Central memory CD8-positive, alpha-beta T cell (primary cell): ENCODE data around the gene MIS18BP1.
"Not testable (repeated sequence)": the region's sequence is repeated elsewhere in the genome, so short reads cannot be mapped to it uniquely, and the experiment has no call there.

ENCODE experiments used
- ATAC-seq: fragments of 150-1000 bp; cut with Tn5 transposase; replicated peaks from 2 replicates; pipeline ENCODE4 v1.10.0; 2022; ENCODE audit warnings: mild to moderate bottlenecking, moderate FRiP score, moderate number of reproducible peaks; ENCODE audit not compliant: poor library complexity, severe bottlenecking; ENCODE audit errors: extremely low read depth
- DNase-seq, 2 donors: peaks; one replicate each; pipeline ENCODE4 v3.0.0; 2021; ENCODE audit warnings: low spot score in 2 of 2
- H3K27ac Mint-ChIP-seq: one replicate; pipeline ENCODE4 v1.8.0; 2022; ENCODE audit warnings: low read depth, mild to moderate bottlenecking, moderate library complexity, mixed read lengths
- H3K27me3 Mint-ChIP-seq: one replicate; pipeline ENCODE4 v1.8.0; 2022; ENCODE audit warnings: mixed read lengths
- H3K36me3 Mint-ChIP-seq: one replicate; pipeline ENCODE4 v1.8.0; 2022; ENCODE audit warnings: mild to moderate bottlenecking, moderate library complexity, mixed read lengths; ENCODE audit not compliant: insufficient read depth
- H3K4me1 Mint-ChIP-seq: one replicate; pipeline ENCODE4 v1.8.0; 2022; ENCODE audit warnings: mixed read lengths
- H3K4me3 Mint-ChIP-seq: one replicate; pipeline ENCODE4 v1.8.0; 2022; ENCODE audit warnings: mild to moderate bottlenecking, moderate library complexity, mixed read lengths
- H3K9me3 Mint-ChIP-seq: one replicate; pipeline ENCODE4 v1.8.0; 2022; ENCODE audit warnings: mixed read lengths

Gene MIS18BP1

DNA sequence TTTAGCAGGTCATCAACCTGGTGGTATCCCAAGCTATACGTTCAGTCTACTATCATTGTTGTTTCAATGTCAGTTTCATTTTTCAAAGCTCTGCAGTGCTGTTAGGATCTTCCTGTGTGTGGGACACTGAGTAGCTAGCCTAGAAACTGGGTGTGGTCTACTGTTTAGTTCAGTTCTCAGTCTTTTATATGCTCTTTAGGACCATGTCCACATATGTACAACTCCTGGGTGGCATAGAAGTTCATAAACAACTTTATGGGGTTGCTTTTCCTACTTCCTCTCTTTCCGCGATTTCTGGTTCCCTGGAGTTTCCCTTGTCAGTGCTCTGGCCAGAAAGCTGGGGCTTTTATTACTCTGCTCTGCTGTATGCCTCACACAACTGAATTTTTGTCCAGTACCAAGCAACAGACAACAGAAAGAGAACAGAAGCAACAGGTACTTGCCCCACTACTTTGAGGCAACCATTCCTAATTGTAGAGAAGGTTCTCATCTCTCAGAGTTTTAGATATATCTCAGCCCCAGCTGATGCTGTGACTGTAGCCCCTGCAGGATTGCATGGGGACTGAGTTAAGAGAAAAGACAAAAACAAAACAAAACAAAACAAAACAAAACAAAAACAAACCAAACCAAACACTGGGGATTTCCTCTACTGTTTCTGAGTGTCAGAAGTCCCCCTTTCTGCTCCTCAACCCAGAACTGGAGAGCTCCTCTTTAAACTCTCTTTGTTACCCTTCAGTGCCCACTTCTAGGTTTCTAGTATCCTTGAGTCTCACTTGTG is 30.3 kb downstream of the MIS18BP1 start:
- DNase-seq (no peak), ATAC-seq (no peak)
- H3K4me3 Mint-ChIP-seq = no peak overlapping the region
- H3K27me3 Mint-ChIP-seq = no peaks in the 10 kb centered on the region
- no peaks in the 10 kb centered on the region for H3K9me3 Mint-ChIP-seq
- no peaks in the 10 kb centered on the region for H3K4me1 Mint-ChIP-seq
- no peak overlapping the region for H3K27ac Mint-ChIP-seq
- H3K36me3 Mint-ChIP-seq = peaks cover 35% of the 10 kb centered on the region

DNA sequence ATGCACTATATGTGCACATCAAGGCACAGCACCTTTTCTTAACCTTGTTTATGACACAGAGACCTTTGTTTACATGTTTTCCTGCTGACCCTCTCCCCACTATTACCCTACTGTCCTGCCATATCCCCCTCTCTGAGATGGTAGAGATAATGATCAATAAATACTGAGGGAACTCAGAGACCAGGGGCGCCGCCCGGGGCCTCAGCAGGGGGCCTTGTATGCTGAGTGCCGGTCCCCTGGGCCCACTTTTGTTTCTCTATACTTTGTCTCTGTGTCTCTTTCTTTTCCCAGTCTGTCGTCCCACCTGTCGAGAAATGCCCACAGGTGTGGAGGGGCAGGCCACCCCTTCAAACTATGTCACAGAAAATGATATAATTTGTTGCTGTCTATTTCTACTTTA is 38.7 kb downstream of the MIS18BP1 start:
- Mint-ChIP-seq H3K36me3 (peaks cover 23% of the 10 kb centered on the region), H3K27ac (peak overlapping the region; percentile 26)
- not testable (repeated sequence) for DNase-seq, H3K4me3 Mint-ChIP-seq, H3K27me3 Mint-ChIP-seq, ATAC-seq, H3K9me3 Mint-ChIP-seq, H3K4me1 Mint-ChIP-seq

DNA sequence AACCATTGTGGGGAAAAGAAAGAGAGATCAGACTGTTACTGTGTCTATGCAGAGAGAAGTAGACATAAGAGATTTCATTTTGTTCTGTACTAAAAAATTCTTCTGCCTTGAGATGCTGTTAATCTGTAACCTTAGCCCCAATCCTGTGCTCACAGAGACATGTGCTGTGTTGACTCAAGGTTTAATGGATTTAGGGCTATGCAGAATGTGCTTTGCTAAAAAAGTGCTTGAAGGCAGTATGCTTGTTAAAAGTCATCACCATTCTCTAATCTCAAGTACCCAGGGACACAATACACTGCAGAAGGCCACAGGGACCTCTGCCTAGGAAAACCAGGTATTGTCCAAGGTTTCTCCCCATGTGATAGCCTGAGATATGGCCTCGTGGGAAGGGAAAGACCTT is 39.3 kb downstream of the MIS18BP1 start:
- not testable (repeated sequence) for H3K27ac Mint-ChIP-seq, H3K4me3 Mint-ChIP-seq, DNase-seq, ATAC-seq, H3K27me3 Mint-ChIP-seq, H3K4me1 Mint-ChIP-seq, H3K9me3 Mint-ChIP-seq
- H3K36me3 Mint-ChIP-seq = peaks cover 23% of the 10 kb centered on the region

DNA sequence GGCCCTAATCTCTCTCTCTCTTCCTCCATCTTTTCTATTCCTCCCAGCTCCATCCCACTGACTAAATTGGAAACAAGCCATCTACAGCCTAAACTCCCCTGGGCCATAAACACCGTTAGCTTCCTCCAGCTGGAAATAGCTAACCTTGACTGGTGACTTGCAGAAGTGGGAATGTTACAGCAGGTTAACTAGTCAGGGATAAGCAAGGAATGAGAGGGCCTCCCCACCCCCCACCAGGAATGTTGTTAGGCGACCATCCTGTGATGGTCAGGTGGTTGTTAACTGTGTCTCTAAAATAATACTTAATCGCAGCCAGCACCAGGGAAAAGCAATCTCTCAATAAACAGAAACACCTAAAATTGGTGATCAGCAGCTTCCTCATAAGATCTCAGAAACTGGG is 40.8 kb downstream of the MIS18BP1 start:
- no peaks in the 10 kb centered on the region for H3K9me3 Mint-ChIP-seq
- no peak for ATAC-seq
- no peak overlapping the region for H3K27ac Mint-ChIP-seq
- peaks cover 18% of the 10 kb centered on the region for H3K36me3 Mint-ChIP-seq
- DNase-seq = no peak
- H3K4me1 Mint-ChIP-seq = peaks cover 6% of the 10 kb centered on the region
- H3K4me3 Mint-ChIP-seq = no peak overlapping the region
- H3K27me3 Mint-ChIP-seq = no peaks in the 10 kb centered on the region

DNA sequence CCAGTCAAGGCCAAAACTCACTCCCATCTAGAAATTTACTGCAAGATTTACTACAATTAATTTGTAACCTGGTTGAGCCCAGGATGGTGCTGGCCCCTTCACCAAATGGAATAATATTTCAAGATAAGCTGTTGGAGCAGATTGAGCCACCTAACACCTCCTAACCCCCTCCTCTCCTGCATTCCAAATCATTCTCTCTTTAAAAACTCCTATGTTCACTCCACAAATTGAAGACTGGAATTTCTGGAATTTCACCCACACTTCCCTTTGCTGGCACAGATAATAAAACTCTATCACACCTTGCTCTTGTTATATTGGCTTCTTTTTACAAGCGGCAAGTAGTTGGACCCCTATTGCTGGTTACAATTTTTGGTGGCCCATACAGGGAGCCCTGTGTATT is 41.7 kb downstream of the MIS18BP1 start:
- no peak for ATAC-seq
- Mint-ChIP-seq H3K27me3 (no peaks in the 10 kb centered on the region), H3K9me3 (no peaks in the 10 kb centered on the region), H3K36me3 (peaks cover 23% of the 10 kb centered on the region), H3K4me1 (peaks cover 6% of the 10 kb centered on the region), H3K4me3 (no peak overlapping the region), H3K27ac (peak overlapping the region; percentile 44)
- DNase-seq = no peak

DNA sequence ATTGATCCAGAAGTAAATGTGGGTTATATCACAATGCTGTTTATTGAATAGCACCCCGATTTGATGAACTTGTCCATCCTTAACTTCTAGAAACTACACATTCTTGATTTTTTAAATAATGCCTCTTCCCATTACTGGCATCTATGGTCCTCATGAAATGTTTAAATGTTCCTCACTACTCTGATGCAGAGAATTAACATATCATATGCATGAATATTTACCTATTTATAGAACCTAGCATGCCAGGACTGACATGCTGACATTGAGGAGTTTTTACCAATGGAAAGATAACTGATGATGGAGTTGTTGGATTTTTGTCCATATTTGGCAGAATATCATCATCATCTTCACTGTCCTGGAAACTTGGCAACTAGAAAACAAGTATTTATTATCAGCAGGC is 42.8 kb downstream of the MIS18BP1 start:
- DNase-seq = no peak
- Mint-ChIP-seq H3K4me3 (no peak overlapping the region), H3K27me3 (no peaks in the 10 kb centered on the region), H3K4me1 (peaks cover 6% of the 10 kb centered on the region), H3K36me3 (peaks cover 20% of the 10 kb centered on the region), H3K27ac (no peak overlapping the region), H3K9me3 (no peaks in the 10 kb centered on the region)
- ATAC-seq = no peak

DNA sequence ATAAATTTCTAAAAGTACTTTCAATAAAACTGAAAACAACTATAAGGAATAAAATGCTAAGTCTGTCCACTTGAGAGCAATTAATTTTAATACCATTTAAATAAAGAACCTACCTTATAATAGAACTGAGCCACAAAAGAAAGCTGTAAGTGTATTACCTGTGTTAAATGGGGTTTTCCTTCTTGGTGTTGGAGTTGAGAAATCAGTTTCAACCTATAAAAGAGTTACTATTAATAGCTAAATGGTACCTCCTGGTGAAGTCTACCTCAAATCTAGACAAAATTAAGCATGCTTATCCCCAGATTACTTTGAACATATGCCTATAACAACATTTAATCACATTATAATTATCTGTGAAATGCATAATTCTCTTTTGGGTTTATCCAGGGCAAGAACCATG is 48.8 kb downstream of the MIS18BP1 start:
- DNase-seq = no peak
- Mint-ChIP-seq H3K27ac (no peak overlapping the region), H3K4me1 (no peaks in the 10 kb centered on the region), H3K9me3 (no peaks in the 10 kb centered on the region), H3K27me3 (no peaks in the 10 kb centered on the region), H3K36me3 (peaks cover 17% of the 10 kb centered on the region), H3K4me3 (no peak overlapping the region)
- no peak for ATAC-seq

DNA sequence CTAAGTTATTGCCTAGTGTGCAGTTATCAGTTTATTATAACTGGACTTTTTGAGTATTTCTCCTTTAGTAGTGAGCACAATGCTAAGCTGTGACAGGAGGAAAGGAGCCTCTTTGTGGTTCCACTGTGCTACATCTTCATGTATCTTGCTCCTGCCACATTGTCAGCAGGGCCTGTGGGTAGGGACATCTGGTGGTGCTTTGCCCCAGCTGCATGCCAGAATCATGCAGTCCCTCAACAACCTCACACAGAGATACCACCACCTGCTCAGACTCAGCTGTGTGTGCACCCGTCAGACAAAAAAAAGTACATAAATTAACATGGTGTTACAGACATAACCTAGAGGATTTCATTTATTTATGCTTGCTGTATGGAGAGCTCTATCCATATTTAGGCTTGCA is 51.1 kb downstream of the MIS18BP1 start:
- Mint-ChIP-seq H3K4me1 (no peaks in the 10 kb centered on the region), H3K36me3 (peaks cover 14% of the 10 kb centered on the region), H3K27me3 (no peaks in the 10 kb centered on the region), H3K9me3 (no peaks in the 10 kb centered on the region), H3K4me3 (no peak overlapping the region), H3K27ac (peak overlapping the region; percentile 41)
- DNase-seq (no peak), ATAC-seq (peak; percentile 49)

DNA sequence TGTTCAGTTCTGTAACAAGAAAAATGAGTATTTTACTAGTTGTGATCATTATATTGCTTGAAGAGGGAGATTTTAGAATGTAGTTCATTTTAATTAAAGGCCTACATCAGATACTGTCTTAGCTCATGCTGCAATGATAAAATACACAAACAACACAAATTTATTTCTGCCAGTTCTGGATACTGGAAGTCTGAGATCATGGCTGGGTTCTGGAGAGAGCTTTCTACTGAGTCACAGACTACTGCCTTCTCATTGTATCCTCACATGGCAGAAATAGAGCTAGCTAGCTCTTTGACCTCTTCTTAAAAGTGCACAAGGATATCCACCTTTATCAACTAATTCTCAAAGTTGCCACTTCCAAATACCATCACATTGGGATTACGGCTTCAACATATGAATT is 53.8 kb downstream of the MIS18BP1 start:
- Mint-ChIP-seq H3K9me3 (no peaks in the 10 kb centered on the region), H3K27ac (peak overlapping the region; percentile 22), H3K36me3 (peaks cover 10% of the 10 kb centered on the region), H3K4me1 (no peaks in the 10 kb centered on the region), H3K4me3 (no peak overlapping the region), H3K27me3 (no peaks in the 10 kb centered on the region)
- no peak for DNase-seq
- no peak for ATAC-seq

DNA sequence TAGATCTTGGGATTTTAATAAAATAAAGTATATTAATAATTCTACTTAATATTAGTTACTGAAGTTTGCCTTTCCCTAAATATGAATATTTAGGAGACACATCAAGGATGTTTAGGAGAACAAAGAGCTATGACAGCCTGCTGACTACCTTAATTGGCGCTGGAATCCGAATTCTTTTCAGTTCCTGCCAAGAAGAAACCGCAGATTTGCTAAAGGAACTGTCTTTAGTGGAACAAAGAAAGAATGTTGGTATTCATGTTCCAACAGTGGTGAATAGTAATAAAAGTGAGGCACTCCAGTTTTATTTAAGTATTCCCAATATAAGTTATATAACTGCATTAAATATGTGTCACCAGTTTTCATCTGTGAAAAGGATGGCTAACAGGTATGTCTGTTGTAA is 54.5 kb downstream of the MIS18BP1 start:
- Mint-ChIP-seq H3K4me3 (no peak overlapping the region), H3K27me3 (no peaks in the 10 kb centered on the region), H3K4me1 (no peaks in the 10 kb centered on the region), H3K36me3 (peaks cover 9% of the 10 kb centered on the region), H3K27ac (peak overlapping the region; percentile 22), H3K9me3 (no peaks in the 10 kb centered on the region)
- no peak for ATAC-seq
- no peak for DNase-seq

DNA sequence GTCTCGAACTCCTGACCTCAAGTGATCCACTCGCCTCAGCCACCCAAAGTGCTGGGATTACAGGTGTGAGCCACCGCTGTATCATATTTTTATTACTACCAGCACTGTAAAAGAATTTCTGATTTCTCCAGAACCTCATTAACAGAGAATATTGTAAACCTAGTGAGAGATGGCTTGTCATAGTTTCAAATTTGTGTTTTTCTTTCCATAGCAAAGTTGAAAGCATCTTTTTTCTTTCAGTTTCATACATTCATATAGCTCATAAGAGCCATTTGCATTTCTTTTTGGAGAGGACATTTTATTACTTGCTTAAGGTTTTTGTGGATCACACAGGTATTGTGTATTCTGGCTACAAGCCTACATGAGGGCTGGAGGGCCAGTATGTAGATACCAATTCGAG is 58.0 kb downstream of the MIS18BP1 start:
- H3K9me3 Mint-ChIP-seq = no peaks in the 10 kb centered on the region
- peaks cover 9% of the 10 kb centered on the region for H3K36me3 Mint-ChIP-seq
- no peaks in the 10 kb centered on the region for H3K4me1 Mint-ChIP-seq
- no peak overlapping the region for H3K27ac Mint-ChIP-seq
- no peaks in the 10 kb centered on the region for H3K27me3 Mint-ChIP-seq
- ATAC-seq (no peak), DNase-seq (no peak)
- H3K4me3 Mint-ChIP-seq = no peak overlapping the region

DNA sequence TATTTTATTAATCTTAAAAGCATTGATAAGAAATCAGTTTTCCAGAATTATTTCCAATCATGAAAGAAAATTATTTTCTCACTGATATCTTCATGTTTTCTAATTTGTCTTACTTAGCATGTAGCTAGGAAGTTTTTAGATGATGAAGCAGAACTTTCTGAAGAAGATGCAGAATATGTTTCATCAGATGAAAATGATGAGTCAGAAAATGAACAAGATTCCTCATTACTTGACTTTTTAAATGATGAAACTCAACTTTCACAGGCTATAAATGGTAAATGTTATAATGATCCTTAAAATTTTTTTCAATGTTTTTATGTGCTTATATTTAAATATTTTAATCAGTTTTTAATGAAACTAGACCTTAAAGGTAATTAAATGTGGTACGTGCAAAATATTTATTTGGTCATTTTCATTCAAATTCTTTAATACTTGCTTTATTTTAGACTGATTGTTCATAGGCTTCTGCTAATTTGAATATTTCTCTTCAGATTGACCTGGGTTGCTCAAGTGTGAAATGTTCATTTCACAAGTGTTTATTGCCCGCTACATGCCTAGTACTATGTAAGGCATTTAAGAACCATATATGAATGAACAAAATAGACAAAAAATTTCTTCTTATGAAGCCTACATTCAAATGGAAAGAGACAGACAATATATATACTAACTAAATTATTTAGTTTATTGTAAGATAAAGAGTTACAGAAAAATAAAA is 67.7 kb downstream of the MIS18BP1 start:
- Mint-ChIP-seq H3K4me1 (no peaks in the 10 kb centered on the region), H3K4me3 (no peak overlapping the region), H3K9me3 (no peaks in the 10 kb centered on the region), H3K27ac (no peak overlapping the region), H3K36me3 (peaks cover 9% of the 10 kb centered on the region), H3K27me3 (no peaks in the 10 kb centered on the region)
- no peak for DNase-seq
- no peak for ATAC-seq

DNA sequence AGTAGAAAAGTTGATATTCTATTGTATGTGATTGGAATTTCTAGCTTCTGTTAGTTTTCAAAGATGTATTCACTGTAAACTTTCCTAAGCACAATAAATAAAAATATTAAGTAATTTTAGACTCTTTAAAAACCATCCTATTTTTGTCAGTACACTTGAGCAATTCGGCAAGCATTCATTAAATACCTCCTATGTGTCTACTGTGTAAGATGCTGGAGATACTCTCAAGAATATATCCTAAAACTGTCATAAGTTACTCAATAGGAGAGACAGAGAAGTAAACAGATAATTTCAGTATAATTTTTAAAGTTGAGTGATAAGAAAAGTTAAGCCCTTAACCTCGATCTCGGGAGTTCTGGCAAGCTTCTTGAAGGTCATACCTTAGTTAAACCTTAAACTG is 71.2 kb downstream of the MIS18BP1 start:
- H3K9me3 Mint-ChIP-seq = no peaks in the 10 kb centered on the region
- no peak overlapping the region for H3K27ac Mint-ChIP-seq
- ATAC-seq = no peak
- no peak overlapping the region for H3K4me3 Mint-ChIP-seq
- no peak for DNase-seq
- no peaks in the 10 kb centered on the region for H3K4me1 Mint-ChIP-seq
- no peaks in the 10 kb centered on the region for H3K27me3 Mint-ChIP-seq
- H3K36me3 Mint-ChIP-seq = peaks cover 5% of the 10 kb centered on the region
